AML-193 (cell line): ENCODE measurements around the gene PLCB2.

Experiments used
- DNase-seq, 2 experiments: peaks; one replicate each; lab custom pipeline; 2025; lab: John Stamatoyannopoulos, UW

PLCB2 gene

GRCh38 chr15:40303576-40303975 lies 4.2 kb downstream of the PLCB2 start:
- DNase-seq: no peak

DNA sequence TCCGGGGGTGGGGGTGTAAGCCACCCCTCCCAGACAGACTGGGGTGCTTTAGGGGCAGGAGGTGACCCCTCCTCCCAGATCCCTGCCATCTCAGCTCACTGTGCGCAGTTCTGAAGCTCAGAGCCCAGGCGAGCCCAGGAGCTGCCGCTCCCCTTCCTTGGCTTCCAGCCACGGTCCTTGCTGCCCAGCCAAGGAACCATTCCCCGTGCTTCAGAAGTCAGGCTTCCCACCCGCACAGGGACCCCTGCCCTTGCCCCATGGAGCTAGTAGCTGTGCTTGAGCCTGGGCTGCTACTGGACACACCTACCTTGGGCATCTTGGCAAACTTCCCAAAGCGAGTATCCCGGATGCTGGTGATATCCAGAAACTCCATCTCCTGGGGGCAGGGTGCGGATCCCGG lies 4.8 kb downstream of the PLCB2 start:
- DNase-seq: no peak

DNA sequence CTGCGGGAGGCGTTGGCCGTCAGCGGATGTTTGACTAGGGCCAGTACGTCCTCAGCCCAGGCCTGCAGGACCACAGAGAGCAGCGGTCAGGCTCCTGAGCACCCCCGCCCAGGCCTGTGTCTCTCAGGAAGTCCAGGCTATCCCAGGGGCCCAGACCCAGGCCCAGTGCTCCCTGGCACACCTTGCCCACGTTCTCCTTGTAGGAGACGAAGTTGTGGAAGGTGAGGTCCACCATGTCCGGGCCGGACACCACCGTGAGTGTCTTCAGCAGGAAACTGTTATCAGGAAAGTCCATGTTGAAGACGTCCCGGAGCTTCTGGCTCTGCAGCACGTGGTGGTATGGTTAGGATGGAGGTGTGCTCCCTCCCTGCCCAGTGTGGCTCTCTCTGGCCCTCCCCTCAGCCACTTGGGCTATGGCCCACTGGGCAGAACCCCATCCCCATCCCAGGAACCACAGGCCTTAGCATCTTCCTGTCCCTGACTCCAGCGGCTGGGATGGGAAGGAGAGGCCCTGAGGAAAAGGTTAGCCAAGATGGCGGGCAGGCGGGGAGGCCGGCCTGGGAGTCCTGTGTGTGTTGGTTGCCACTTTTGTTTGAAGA lies 5.3 kb downstream of the PLCB2 start:
- DNase-seq: no peak

GRCh38 chr15:40301467-40302179 lies 6.1 kb downstream of the PLCB2 start:
- DNase-seq: no peak

DNA sequence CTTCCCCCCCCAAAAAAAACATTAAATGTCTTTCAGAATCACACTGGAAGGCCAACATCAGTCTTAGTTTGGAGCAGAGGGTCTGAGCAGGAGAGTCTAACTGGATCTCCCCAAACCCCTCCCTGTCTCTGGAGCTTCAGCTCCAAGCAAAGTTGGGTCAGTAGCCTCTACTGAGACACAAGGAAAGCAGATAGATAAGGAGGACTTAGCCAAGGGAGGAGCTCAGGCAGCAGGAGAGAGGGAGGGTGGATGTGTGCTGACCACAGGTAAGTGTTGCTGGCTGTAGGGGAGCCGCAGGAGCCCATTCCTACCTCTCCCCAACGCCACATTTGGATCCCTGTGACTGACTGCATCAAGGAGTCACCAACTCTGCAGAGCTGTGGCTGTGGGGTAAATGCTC lies 7.0 kb downstream of the PLCB2 start:
- no peak for DNase-seq

DNA sequence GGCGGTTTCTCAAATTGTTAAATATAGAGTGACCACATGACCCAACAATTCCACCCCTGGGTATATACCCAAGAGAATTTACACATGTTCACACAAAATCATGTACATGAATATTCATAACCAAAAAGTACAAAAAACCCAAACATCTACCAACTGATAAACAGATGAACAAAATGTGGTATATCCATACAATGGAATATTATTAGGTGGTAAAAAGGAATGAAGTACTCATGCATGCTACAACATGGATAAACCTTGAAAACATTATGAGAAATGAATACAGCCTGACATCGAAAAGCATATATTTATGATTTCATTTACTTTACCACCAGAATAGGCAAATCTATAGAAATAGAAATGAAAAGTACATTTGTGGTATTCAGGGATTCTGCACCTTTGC lies 7.4 kb downstream of the PLCB2 start:
- DNase-seq: no peak

DNA sequence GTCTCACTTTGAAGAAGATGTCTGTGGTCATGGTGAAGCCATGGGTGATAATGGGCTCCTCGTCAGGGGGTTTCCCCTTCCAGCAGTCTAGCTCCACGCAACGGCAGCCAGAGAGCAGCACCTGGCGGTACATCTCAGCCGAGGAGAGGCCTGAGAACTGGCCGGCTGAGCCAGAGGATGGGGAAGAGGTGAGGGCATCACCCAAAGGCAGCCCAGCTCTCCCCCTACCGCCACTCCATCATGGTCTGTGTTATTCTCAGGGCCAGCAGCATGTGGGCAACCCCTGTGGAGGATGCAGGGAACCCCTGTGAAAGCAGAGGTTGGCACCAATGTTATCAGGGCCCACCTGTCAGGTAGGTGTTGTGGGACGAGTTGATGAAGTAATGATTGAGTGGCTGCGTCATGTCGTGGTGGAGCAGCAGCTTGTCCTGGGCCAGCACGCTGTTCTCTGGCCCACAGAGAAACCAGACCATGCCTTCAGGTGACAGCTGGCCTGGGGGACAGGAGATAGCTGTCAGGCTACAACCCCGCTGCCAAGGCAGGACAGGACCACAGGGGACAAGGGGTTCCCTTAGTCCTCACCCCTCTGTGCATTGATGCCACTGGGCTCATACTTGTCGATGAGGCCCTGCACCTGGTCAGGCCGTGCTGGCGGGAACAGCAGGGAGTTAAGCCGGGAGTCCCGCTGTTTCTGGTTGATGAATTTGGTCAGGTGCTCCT lies 9.4 kb downstream of the PLCB2 start:
- DNase-seq: no peak

- no peak for DNase-seq
Observed at GRCh38 chr15:40297356-40297755, 10.4 kb downstream of the PLCB2 start.

GRCh38 chr15:40296561-40297230 lies 11.0 kb downstream of the PLCB2 start:
- no peak for DNase-seq

- no peak for DNase-seq
Observed at GRCh38 chr15:40295877-40296560, 11.7 kb downstream of the PLCB2 start.

DNA sequence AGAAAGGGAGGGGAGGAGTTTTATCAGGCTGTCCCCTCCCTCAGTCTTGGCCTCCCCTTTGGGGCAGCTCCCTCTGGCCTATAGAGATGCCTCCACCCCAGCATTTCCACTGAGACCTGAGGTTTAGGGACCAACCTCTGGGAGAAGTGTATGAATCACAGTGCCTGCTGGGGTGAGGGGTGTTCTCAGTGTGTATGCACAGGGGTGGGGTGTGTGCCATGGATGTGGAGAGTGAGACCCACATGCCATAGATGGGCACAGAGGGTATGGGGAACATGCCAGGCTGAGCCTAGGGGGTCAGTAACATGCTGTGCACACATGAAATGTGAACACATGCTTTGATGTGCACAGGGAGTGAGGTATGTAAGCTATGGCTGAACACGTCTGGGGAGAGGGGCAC lies 12.4 kb downstream of the PLCB2 start:
- no peak for DNase-seq

GRCh38 chr15:40293905-40294895 lies 13.5 kb downstream of the PLCB2 start:
- no peak for DNase-seq

DNA sequence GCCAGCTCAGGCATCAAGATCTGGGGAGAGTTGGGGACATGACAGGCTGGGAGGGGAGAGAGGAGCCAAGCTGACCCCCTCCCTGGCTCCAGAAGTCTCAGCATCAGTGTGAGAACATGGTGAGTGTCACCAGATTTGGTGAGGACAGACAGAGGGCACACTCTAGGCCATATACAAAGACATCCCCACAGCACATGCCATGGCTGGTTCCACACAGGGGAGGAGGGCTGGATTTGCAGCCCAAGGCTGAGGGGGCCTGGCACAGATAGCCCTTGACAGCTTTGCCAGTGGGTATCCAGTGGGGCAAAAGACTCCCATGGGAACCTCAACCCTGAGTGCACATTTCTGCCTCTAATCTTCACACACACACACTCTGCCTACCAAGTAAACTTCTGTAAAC lies 14.7 kb downstream of the PLCB2 start:
- no peak for DNase-seq

- DNase-seq: no peak
Observed at GRCh38 chr15:40292246-40292645, 15.5 kb downstream of the PLCB2 start.

DNA sequence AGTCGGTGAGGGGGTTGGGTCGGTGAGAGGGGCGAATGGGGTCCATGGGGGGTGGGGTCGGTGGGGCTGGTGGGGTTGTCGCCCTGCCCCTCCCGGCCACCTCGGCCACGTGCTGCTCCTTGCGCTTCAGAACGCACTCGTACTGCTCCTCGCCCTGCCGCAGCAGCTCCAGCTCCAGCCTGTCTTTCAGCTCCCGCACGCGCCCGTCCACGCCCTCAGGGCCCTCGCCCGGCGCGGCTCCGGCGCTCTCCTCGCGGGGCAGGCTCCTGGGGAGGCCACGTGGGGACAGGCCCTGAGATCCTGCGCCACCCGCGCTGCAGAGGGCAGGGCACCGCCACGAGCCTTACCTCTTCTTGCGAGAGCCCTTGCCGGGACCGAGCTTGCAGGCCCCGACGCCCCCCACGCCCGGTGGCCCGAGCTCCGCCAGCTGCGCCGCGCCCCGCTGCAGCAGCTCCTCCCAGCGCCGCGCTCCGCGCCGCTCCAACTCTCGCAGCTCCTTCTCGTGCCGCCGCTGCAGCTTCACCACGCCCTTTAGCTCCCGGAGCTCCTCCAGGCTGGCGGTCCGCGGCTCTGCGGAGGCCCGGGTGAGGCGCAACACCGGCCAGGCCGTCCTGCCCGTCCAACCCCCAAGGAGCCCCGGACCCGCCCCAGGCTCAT lies 16.7 kb downstream of the PLCB2 start:
- DNase-seq: no peak

- no peak for DNase-seq
Observed at GRCh38 chr15:40290545-40290917, 17.2 kb downstream of the PLCB2 start.

GRCh38 chr15:40289140-40289775 lies 18.5 kb downstream of the PLCB2 start:
- DNase-seq: no peak

DNA sequence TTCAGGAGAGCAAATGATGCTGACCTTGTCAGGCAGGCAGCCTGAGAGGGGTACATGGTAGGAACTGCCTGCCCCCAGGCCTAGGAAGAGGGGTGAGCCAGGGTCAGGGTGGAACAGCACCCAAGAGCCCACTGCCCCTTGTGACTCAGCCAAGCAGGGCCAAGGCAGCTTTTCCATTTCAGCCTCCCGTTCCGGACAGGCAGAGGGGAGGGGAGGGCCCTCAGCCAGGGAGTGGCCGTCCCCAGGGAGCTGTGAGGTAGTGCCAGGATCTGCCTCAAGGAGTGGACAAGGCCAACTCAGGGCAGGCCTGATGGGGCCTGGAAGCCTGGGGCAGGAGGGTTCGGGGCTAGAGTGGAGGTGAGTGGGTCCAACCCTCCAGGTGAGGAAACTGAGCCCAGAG lies 19.8 kb downstream of the PLCB2 start:
- DNase-seq: no peak

DNA sequence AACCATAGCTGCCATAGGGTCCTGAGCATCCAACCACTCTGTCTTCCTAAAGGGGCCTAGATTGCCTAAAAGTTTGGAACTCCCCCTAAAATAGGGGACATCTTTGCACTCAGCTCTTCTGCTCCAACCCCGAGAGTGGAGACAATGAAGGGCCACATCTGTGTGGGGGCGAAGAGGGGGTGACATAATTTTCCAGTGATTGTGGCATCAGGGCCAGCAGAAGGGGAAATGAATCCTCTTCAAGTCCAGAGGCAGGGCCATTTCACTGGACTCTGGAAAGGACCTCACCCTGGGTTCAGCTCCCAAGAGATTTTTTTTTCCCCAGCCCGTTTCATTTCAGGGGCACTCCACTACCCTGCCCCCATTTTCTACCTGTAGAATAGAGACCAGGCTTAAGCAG lies 20.2 kb downstream of the PLCB2 start:
- DNase-seq: no peak

DNA sequence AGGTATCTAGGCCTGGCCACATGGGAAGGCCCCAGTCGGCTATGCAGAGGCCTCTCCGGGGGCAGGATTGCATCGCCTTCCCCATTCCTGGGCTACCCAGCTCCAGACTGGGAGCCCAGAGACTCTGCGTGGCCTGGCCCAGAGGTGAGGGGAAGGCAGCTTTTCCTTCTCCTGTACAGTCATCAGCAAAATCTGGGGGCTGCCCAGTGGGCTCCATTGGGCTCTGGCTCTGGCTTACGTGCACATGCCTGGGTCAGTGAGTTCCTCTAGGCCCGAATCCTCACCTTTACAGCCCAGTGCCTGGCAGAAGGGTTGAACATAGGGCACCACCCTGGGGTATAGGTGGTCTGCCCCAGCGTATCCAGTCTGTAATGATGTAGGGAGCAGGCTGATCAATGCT lies 20.9 kb downstream of the PLCB2 start:
- DNase-seq: no peak
